HepG2 (cell line): ENCODE data around the gene ZNF747. TPM values are rescaled to one million over a fixed set of nuclear protein-coding genes. Genes with fewer than 3 reads are reported as not detected.

ENCODE experiments used
- ARID3A ChIP-seq: IDR thresholded peaks from 2 replicates; pipeline ENCODE4 v1.6.1; 2012; ENCODE audit warnings: low read depth, low read length, improper control_type of control experiment
- ATF1 ChIP-seq: IDR thresholded peaks from 2 replicates; pipeline ENCODE4 v1.6.1; 2016; ENCODE audit warnings: mild to moderate bottlenecking, control low read depth
- LBX2 ChIP-seq: sonication (generic); formaldehyde crosslinking; IDR thresholded peaks from 2 replicates; pipeline ENCODE4 v1.5.0; 2020; ENCODE audit warnings: missing genetic modification reagents, mild to moderate bottlenecking, borderline replicate concordance
- MEF2D ChIP-seq: sonication (generic); formaldehyde crosslinking; IDR thresholded peaks from 2 replicates; pipeline ENCODE4 v1.5.1; 2020; ENCODE audit warnings: mild to moderate bottlenecking, missing genetic modification reagents
- SIX1 ChIP-seq: sonication (generic); formaldehyde crosslinking; IDR thresholded peaks from 2 replicates; pipeline ENCODE4 v1.4.0; 2020; ENCODE audit warnings: missing genetic modification reagents, borderline replicate concordance
- TBP ChIP-seq: sonication (generic); formaldehyde crosslinking; IDR thresholded peaks from 2 replicates; pipeline ENCODE4 v1.5.0; 2020; ENCODE audit warnings: missing genetic modification reagents
- TMF1 ChIP-seq: sonication (generic); formaldehyde crosslinking; IDR thresholded peaks from 2 replicates; pipeline ENCODE4 v1.8.1; 2022; ENCODE audit warnings: low read depth, missing genetic modification reagents
- ZNF546 ChIP-seq: sonication (generic); formaldehyde crosslinking; conservative IDR thresholded peaks from 2 replicates; pipeline ENCODE4 v1.8.1; 2023; ENCODE audit warnings: mild to moderate bottlenecking, missing genetic modification reagents
- ZNF629 ChIP-seq: sonication (generic); formaldehyde crosslinking; conservative IDR thresholded peaks from 2 replicates; pipeline ENCODE4 v1.5.0; 2020; ENCODE audit warnings: missing genetic modification reagents
- polyA plus RNA-seq, 8 experiments: library from polyadenylated mRNA; depleted of rRNA in 3 of 8; stranded (reverse) in 7 of 8; unstranded in 1 of 8; fragments of >200 nt; fragmentation: Illumina TruSeq in 4 of 8; extraction: Trizol in 4 of 8; gene quantifications; 2 replicates each; pipeline versions ENCODE4 v1.2.1 to v1.2.3, GENCODE V29; 2011 to 2016; ENCODE audit warnings: low read depth in 4 of 8, missing spikeins in 1 of 8, mixed read lengths in 1 of 8; ENCODE audit not compliant: insufficient read depth in 1 of 8
- total RNA-seq, 5 experiments: library from RNA; depleted of rRNA; stranded (reverse); fragments of >200 nt; fragmentation: Illumina TruSeq; extraction: Trizol; gene quantifications; 2 replicates each; pipeline ENCODE4 v1.2.3, GENCODE V29; 2016; ENCODE audit warnings: low read depth in 1 of 5
- TF ChIP-seq, protein P1 (sequence below): sonication (generic); formaldehyde crosslinking; IDR thresholded peaks from 2 replicates; pipeline ENCODE4 v1.5.0; 2020; ENCODE audit warnings: mild to moderate bottlenecking, missing genetic modification reagents, borderline replicate concordance
- TF ChIP-seq, protein P2 (sequence below): sonication (generic); formaldehyde crosslinking; IDR thresholded peaks from 2 replicates; pipeline ENCODE4 v1.5.1; 2020; ENCODE audit warnings: mild to moderate bottlenecking, missing genetic modification reagents, moderate library complexity
- TF ChIP-seq, protein P3 (sequence below): sonication (generic); formaldehyde crosslinking; IDR thresholded peaks from 2 replicates; pipeline ENCODE4 v1.4.0; 2020; ENCODE audit warnings: missing genetic modification reagents

The ZNF747 gene
- total and polyA plus RNA-seq, 2 of the 13 experiments (the other 11 are each of a cell fraction or from before 2014, with no cell fraction given), result 7.2 to 10.2 TPM

DNA sequence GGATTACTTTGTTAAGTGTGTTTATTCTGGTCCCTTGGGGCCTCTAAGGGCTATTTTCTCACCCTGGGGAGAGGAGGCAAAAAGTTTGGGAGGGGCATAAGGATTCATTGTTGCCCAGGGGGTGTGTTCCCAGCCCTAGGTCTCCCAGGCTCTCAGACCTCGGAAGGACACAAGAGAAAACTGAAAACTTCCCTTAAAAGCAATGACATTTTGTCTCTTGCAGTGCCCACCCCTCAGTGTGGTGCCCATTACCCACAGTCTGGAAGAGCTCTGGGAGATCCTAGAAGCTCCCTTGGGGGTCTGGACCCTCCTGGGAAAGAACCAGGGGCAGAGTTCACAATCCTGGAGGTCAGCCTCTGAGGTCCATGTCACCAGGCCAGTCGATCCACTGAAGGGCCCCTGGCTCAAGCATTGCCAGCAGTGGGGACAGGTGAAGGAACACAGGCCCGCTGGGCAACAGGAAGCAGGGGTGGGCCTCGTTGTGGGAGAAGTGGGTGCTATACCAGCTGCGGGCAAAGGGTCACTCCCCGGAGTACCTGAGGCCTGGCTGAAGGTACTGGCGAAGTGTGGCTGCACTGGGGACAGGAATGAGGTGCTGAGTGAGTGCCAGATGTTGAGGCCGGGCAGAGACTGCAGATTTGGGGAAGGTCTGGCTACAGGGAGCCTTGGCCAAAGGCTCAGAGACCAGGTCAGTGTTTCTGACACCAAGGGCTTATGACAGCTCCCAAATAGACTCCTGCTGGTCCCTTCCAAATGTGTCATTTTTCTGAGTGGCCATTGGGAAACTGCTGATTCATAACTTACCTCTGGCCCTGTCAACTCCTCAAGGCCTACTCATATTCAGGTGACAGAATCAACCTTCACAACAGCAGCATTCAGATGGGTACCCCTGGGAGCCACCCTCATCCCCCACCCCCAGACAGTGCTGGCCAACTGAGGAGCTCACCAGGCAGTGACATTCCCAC lies 4.6 kb upstream of the ZNF747 start (continued):
- TF ChIP-seq, protein P1, sequence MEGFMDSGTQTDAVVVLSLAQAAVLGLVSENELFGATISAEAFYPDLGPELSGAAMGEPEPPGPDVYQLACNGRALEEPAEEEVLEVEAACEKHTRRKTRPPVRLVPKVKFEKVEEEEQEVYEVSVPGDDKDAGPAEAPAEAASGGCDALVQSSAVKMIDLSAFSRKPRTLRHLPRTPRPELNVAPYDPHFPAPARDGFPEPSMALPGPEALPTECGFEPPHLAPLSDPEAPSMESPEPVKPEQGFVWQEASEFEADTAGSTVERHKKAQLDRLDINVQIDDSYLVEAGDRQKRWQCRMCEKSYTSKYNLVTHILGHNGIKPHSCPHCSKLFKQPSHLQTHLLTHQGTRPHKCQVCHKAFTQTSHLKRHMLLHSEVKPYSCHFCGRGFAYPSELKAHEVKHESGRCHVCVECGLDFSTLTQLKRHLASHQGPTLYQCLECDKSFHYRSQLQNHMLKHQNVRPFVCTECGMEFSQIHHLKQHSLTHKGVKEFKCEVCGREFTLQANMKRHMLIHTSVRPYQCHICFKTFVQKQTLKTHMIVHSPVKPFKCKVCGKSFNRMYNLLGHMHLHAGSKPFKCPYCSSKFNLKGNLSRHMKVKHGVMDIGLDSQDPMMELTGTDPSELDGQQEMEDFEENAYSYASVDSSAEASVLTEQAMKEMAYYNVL (CRISPR knock-in tag), result no peak
- TF ChIP-seq ARID3A (no peak), ZNF546 (CRISPR knock-in tag) (no peak), TMF1 (CRISPR knock-in tag) (no peak), LBX2 (CRISPR knock-in tag) (no peak), SIX1 (no peak), ZNF629 (CRISPR knock-in tag) (no peak), TBP (CRISPR knock-in tag) (no peak), ATF1 (CRISPR knock-in tag) (no peak), MEF2D (CRISPR knock-in tag) (peak; percentile 66; the same call in 1 of the 2 replicates)
- TF ChIP-seq, protein P2, sequence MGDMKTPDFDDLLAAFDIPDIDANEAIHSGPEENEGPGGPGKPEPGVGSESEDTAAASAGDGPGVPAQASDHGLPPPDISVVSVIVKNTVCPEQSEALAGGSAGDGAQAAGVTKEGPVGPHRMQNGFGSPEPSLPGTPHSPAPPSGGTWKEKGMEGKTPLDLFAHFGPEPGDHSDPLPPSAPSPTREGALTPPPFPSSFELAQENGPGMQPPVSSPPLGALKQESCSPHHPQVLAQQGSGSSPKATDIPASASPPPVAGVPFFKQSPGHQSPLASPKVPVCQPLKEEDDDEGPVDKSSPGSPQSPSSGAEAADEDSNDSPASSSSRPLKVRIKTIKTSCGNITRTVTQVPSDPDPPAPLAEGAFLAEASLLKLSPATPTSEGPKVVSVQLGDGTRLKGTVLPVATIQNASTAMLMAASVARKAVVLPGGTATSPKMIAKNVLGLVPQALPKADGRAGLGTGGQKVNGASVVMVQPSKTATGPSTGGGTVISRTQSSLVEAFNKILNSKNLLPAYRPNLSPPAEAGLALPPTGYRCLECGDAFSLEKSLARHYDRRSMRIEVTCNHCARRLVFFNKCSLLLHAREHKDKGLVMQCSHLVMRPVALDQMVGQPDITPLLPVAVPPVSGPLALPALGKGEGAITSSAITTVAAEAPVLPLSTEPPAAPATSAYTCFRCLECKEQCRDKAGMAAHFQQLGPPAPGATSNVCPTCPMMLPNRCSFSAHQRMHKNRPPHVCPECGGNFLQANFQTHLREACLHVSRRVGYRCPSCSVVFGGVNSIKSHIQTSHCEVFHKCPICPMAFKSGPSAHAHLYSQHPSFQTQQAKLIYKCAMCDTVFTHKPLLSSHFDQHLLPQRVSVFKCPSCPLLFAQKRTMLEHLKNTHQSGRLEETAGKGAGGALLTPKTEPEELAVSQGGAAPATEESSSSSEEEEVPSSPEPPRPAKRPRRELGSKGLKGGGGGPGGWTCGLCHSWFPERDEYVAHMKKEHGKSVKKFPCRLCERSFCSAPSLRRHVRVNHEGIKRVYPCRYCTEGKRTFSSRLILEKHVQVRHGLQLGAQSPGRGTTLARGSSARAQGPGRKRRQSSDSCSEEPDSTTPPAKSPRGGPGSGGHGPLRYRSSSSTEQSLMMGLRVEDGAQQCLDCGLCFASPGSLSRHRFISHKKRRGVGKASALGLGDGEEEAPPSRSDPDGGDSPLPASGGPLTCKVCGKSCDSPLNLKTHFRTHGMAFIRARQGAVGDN (CRISPR knock-in tag), result peak; percentile 90
- TF ChIP-seq, protein P3, sequence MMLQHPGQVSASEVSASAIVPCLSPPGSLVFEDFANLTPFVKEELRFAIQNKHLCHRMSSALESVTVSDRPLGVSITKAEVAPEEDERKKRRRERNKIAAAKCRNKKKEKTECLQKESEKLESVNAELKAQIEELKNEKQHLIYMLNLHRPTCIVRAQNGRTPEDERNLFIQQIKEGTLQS, result no peak
